ENCODE measurements around the gene CC2D1A. TPM values are rescaled to one million over a fixed set of nuclear protein-coding genes. Genes with fewer than 3 reads are reported as not detected.
A peak's percentile ranks its signal among the peaks of the same experiment; 100 is the strongest.

Gene CC2D1A
- total RNA-seq, 4 donors from 2014 or later: 29.3 to 36.4 (median 31.3) TPM

DNA sequence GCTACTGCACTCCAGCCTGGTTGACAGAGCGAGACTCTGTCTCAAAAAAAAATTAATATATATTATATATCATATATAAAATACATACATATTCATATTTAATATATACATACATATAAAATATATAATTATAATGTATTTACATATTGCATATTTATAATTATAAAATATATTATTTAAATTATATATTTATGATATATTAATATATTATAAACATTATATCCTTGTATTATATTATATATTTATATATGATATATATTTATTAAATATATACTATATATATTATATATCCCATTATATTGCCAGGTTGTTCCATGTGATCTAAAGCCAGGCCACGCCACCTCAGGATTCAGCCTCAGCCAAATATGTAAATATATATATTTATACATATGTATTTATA is 9.8 kb upstream of the CC2D1A start:
- Histone ChIP-seq H3K27ac (no peak overlapping the region), H3K36me3 (no peaks in the 10 kb centered on the region), H3K4me1 (no peaks in the 10 kb centered on the region), H3K4me3 (replicated peaks in 1 of 3) (no peak overlapping the region), H3K9me3 (no peaks in the 10 kb centered on the region), H3K27me3 (no peaks in the 10 kb centered on the region)
- DNase-seq: no peak
- 97 to 98% methylated on average over 2 of the region's 2 CpGs for WGBS, 2 donors
- intact Hi-C loops (cut with DNase I): no loop called here
- no peak for TF ChIP-seq POLR2A (IDR thresholded peaks at IDR 0.05)
- TF ChIP-seq, protein P1, sequence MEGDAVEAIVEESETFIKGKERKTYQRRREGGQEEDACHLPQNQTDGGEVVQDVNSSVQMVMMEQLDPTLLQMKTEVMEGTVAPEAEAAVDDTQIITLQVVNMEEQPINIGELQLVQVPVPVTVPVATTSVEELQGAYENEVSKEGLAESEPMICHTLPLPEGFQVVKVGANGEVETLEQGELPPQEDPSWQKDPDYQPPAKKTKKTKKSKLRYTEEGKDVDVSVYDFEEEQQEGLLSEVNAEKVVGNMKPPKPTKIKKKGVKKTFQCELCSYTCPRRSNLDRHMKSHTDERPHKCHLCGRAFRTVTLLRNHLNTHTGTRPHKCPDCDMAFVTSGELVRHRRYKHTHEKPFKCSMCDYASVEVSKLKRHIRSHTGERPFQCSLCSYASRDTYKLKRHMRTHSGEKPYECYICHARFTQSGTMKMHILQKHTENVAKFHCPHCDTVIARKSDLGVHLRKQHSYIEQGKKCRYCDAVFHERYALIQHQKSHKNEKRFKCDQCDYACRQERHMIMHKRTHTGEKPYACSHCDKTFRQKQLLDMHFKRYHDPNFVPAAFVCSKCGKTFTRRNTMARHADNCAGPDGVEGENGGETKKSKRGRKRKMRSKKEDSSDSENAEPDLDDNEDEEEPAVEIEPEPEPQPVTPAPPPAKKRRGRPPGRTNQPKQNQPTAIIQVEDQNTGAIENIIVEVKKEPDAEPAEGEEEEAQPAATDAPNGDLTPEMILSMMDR (IDR thresholded peaks at IDR 0.05): no peak

DNA sequence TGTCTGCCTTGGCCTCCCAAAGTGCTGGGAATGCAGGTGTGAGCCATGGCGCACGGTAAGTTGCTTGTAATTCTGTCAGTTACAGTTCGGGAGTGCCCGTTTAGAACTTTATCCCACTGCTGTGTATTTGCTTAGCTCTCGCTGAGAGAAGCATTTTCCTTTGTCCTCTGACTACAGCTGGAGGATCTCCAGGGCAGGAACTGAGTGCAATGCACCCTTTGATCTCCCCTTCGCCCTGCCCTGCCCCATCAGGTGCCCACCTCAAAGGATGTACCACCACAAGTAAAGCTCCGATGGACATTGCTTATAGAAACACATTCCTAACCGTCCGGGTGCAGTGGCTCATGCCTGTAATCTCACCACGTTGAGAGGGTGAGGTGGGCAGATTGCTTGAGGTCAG is 6.6 kb upstream of the CC2D1A start:
- TF ChIP-seq, protein P1 (IDR thresholded peaks at IDR 0.05): no peak
- TF ChIP-seq POLR2A (IDR thresholded peaks at IDR 0.05): no peak
- Histone ChIP-seq H3K27ac (no peak overlapping the region), H3K36me3 (no peaks in the 10 kb centered on the region), H3K27me3 (no peaks in the 10 kb centered on the region), H3K9me3 (no peaks in the 10 kb centered on the region), H3K4me1 (no peaks in the 10 kb centered on the region), H3K4me3 (replicated peaks in 1 of 3) (no peak overlapping the region)
- 72 to 73% methylated on average over 10 of the region's 10 CpGs for whole genome bisulfite sequencing, 2 donors
- intact Hi-C loops (cut with DNase I): no loop called here
- DNase-seq: no peak

DNA sequence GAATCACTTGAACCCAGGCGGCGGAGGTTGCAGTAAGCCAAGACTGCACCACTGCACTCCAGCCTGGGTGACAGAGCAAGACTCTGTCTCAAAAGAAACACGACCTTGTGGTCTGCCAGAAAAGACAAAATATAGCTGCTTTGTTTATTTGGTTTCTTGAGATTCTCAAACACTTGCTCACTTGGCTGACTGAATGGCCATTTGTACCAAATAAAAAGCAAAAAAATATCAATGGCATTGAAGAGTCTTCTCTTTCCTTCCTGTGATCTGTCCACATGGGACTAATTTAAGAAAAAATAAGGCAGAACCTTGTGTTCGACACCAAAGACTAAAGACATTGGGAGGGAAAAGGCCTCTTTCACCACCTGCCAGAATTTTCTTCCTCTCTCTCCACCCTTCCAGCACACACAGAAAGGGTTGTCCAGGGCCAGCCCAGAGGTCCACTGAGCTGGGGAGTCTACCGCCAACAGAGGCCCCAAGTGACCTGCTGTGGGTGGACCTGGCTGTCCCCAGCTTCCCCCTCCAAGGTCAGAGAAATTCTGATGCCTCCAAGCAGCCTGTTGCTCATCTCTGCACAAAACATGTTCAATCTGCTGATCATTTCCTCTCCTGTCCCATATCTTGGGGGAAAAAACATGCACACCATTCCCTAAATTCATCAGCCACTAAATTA is 6.0 kb upstream of the CC2D1A start:
- no peaks in the 10 kb centered on the region for H3K4me1 ChIP-seq
- no peaks in the 10 kb centered on the region for H3K36me3 ChIP-seq
- no peaks in the 10 kb centered on the region for H3K27me3 ChIP-seq
- DNase-seq: no peak
- no peaks in the 10 kb centered on the region for H3K9me3 ChIP-seq
- no peak overlapping the region for H3K27ac ChIP-seq
- intact Hi-C loops (cut with DNase I): no loop called here
- TF ChIP-seq, protein P1 (IDR thresholded peaks at IDR 0.05): no peak
- no peak for TF ChIP-seq POLR2A (IDR thresholded peaks at IDR 0.05)
- WGBS, 2 donors: 65 to 71% methylated on average over 5 of the region's 5 CpGs
- no peak overlapping the region for H3K4me3 ChIP-seq (replicated peaks in 1 of 3)

DNA sequence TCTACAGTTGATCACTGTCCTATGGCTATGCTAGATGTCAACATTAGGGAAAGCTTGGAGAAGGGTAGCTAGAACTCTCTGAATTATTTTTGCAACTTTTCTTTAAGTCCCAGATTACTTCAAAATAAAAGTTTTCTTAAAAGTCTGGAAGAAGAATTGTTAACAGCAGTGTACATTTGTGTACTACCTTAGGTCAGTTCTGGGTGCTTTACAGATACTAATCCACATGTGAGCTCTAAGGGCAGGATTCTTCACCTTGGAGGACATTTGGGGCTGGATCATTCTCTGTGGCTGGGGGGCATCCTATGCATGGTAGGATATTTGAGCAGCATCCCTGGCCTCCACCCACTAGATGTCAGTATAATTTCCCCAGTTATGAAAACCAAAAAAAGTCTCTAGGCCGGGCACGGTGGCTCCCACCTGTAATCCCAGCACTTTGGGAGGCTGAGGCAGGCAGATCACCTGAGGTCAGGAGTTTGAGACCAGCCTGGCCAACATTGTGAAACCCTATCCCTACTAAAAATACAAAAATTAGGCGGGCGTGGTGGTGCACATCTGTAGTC is 2.9 kb upstream of the CC2D1A start:
- intact Hi-C loops (cut with DNase I): no loop called here
- H3K4me1 ChIP-seq: peaks cover 14% of the 10 kb centered on the region in 2 donors
- 73 to 86% methylated on average over 4 of the region's 4 CpGs for WGBS, 2 donors
- no peaks in the 10 kb centered on the region for H3K9me3 ChIP-seq
- TF ChIP-seq, protein P1 (IDR thresholded peaks at IDR 0.05): peak in 1 of 6 experiments; percentile 28
- TF ChIP-seq POLR2A (IDR thresholded peaks at IDR 0.05): no peak
- no peak overlapping the region for H3K4me3 ChIP-seq (replicated peaks in 1 of 3)
- H3K36me3 ChIP-seq: no peaks in the 10 kb centered on the region
- DNase-seq: no peak
- H3K27me3 ChIP-seq: no peaks in the 10 kb centered on the region
- H3K27ac ChIP-seq: no peak overlapping the region

DNA sequence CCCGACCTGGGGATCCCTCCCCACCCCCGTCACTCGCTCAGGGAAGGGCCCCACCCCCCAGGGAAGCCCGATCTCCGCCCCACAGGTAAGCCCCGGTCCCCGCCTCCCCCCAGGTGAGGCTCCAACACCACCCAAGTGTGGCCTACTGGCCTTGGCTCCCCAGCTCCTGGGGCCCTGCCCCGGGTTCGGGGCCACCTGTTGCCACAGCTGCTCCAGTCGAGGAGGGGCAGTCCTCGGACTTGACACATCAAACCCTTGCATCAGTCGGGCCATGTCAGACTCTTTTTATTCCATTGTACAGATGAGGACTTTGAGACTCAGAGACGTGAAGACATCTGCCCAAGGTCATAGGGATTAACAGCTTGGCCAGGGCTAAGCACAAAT is 512 bp downstream of the CC2D1A start:
- H3K27ac ChIP-seq: peak overlapping the region in 2 of 3 donors; percentile 41 to 73
- H3K27me3 ChIP-seq: no peaks in the 10 kb centered on the region
- no peaks in the 10 kb centered on the region for H3K9me3 ChIP-seq
- H3K36me3 ChIP-seq: peaks cover 0 to 8% of the 10 kb centered on the region in 2 donors
- WGBS, 2 donors: 4 to 8% methylated on average over 3 to 4 of the region's 13 CpGs
- H3K4me3 ChIP-seq (replicated peaks in 1 of 3): peak overlapping the region; percentile 33 to 91 (median 63)
- TF ChIP-seq, protein P1 (IDR thresholded peaks at IDR 0.05): no peak
- no peak for TF ChIP-seq POLR2A (IDR thresholded peaks at IDR 0.05)
- peak; percentile 62 to 64 for DNase-seq
- H3K4me1 ChIP-seq: peaks cover 14% of the 10 kb centered on the region in 2 donors
- intact Hi-C loops (cut with DNase I): no loop called here
